Erythroblast (primary cell): ENCODE results near the gene PNLIPRP2.

ENCODE experiments used
- GATA1 ChIP-seq: IDR thresholded peaks from 2 replicates; pipeline ENCODE4 v1.6.1; 2011; ENCODE audit warnings: low read depth, mild to moderate bottlenecking, control low read depth, low read length, moderate library complexity
- POLR2A ChIP-seq: IDR thresholded peaks from 2 replicates; pipeline ENCODE4 v1.6.1; 2011; ENCODE audit warnings: mild to moderate bottlenecking, low read length

- TF ChIP-seq POLR2A (no peak), GATA1 (no peak)
These were observed 69.9 kb downstream of the PNLIPRP2 start for GRCh38 chr10:116690356-116691322.
